HG03565 (cell line): ENCODE data around the gene FGF9.

Experiments used
- ATAC-seq: cut with Tn5 transposase; IDR thresholded peaks from one replicate; pipeline ENCODE4 v1.9.1; 2021; ENCODE audit warnings: mild to moderate bottlenecking, moderate library complexity; ENCODE audit not compliant: unreplicated experiment

FGF9 gene

DNA sequence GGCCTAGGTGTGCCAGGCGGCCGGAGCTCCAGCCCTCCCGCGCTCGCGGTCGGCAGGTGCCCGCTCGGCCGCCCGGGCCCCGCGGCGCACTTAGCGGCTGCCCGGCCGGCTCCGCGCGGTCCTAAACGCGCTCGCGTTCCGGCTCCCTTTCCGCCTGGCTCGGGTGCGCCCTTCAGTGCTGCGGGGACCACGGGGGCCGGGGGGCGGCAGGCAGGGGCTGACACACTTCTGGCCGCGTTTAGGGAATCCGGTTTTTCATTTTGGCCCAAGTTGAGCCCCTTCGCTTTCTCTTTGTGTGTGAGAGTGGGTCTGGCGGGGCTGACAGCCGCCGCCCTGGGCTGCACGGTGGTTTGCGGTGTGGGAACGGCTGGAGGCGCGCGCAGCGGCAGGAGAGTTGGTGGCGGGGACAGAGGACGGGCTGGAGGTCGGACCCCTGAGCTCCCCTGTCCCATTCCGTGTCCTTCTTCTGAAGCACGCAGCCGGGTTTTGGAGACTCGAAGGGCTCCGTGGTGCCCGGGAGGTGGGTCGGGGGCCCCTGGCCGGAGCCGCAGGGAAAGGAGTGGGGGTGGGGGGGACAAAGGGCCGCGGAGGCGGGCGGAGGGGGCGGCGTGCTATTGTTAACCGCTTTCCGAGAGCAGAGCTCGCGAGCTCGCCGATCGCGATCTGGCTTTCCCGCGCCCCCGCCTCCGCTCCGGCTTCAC lies 3.1 kb downstream of the FGF9 start:
- peak; percentile 18 for ATAC-seq

DNA sequence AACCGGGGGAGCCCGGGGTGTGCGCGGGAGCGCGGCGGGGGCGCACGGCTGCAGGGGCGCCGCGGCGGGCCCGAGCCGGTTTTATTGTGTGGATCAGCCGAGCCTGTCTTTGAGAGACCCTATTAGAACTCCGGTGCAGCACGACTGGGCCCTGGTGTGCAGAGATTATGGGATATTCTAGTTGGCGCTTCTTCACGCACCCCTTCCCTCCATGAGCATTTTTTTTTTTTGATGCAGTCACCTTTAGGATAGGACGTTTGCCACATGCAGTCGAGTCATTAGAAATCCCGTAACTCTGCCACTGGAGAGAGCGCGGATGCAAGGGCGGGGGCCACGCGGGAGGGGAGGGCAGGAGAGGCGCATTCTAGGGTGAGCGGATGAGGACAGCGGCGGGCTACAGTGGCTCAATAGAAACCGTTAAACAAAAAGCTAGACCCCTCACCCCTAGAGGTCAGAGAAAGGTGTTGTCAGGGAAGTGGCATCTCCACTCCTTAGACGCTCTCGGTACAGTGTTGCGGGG lies 3.7 kb downstream of the FGF9 start:
- no peak for ATAC-seq

DNA sequence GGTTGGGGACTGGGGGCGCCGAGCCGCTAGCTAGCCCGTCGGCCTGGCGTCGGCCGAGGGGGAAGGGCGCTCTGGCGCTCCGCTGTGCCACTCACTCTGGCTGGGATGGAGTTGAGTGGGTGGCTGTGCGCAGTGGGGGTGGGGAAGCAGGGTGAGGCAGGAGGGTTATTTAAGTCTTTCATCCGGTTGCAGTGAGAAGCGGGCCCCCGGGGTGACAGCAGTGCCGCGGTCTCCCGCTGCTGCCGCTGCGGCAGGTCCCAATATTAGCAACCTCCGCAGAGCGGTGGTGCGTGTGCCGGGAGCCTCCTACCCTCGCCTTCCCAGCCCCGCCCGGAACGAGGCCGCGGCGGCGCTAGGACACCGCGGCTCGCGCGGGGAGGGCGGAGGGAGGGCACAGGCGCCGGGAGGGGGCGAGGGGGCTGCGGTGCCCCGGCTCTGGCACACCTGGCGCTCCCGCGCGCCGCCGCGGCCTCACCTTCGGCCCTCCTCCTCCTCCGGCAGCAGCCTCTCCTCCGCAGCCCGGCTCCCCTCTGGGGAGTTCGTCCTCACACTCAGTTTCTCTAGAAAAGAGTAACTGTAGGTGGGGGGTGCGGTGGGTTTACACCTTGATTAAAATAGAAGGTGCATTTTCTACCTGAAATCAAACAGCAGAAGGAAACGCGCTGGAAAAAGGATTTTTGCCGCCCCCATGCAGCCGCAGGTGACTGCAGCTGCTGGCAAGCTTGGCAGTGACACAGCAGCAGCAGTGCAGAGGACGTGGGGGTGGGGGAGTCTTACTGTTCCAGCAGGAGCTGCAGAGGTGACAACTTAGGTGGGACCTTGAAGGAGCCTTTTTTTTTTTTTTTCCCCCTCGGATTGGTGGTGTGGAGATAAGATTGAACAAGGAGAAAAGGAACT lies 4.5 kb downstream of the FGF9 start:
- no peak for ATAC-seq

DNA sequence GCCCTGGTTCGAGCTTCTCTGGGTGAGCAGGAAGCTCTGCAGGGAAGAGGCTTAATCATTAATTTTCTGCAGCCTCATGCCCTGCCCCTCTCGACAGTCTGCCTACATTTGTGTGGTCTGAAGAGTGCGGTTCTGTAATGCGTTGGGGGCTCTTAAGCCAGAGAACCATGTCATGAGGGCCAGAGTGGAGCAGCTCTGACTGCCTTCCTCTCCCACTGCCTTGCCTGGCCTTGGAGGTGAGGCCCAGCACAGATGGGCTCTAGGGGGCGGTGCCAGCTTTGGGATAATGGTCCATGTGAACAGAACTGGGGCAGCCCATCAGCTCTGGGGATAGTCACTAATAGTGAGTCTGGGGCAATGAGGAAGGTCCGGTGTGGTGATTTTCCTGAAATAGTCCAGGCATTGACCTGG lies 5.7 kb downstream of the FGF9 start:
- ATAC-seq = no peak

DNA sequence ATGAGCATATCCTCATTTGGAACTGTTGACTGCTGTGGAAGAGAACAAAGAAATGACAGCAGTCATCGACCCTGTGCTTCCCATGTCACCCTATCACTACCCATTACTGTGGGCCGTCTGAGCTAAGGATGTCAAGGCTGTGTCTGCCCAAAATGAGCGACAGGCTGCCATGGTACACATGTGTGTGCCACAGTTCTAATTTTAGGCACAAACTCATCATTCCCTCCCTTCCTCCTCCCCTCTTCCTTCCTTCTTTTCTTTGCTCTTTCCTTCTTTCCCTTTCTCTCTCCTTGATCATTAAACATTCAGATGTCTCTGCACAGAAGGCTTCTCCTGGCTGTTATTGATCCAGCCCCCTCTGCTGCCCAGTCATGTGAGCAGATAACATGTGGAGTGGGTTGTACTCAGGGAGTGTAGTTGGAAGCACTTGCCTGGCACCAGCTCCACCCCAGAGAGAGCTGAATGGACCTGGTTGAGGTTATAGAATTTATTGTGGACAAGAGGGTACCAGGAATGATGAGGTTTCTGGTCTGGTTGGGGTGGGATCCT lies 6.3 kb downstream of the FGF9 start:
- no peak for ATAC-seq

DNA sequence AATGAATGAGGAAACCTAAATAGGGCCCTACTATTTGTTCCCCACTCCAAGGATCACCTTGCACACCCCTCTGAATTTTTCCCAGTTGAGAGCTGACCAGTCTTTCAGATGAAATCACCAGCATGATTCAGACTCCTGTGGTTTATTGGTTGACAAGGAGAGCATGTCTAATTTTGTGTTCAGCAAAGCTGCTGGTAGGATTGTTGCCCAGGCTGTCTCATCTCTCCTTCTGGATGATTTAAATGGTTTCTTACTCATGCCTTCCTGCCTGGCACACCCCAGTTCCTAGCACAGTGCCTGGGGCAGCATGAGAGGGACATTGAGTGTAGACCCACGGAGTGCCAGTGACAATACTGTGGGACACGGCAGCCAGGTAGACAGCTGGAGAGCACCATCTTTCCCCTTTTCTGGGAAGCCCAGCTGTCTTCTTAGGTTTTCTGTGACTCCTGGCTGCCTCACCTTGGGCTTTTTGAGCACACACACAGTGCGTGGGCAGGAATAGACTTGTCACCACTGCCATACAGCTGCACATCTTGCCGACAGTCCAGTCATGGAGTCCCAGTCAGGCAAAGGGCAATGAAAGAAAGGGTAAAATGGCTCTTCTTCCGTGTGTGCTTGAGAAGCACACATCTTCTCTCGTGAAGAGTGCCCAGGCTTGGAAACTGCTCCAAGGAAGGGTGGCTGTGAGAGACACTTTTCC lies 12.3 kb downstream of the FGF9 start:
- no peak for ATAC-seq

DNA sequence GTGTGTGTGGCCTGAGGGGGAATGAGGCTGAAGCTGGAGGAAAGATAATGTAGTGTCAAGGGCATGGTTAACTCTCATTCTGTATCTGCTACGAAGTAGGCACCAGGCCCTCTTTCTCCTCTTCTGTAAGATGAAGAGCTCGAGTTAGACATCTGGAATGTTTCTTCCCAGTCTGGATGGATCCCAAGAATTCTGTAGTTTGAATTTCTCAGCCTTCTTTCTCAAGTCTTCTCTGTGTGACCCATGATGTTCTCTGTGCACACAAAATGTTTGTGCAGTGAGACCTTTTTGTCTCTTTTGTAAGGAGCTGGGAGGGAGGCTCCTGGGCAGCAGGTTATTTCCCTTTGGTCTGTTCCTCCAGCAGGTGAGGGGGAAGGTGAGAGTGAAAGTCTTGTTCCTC lies 13.7 kb downstream of the FGF9 start:
- ATAC-seq = no peak

DNA sequence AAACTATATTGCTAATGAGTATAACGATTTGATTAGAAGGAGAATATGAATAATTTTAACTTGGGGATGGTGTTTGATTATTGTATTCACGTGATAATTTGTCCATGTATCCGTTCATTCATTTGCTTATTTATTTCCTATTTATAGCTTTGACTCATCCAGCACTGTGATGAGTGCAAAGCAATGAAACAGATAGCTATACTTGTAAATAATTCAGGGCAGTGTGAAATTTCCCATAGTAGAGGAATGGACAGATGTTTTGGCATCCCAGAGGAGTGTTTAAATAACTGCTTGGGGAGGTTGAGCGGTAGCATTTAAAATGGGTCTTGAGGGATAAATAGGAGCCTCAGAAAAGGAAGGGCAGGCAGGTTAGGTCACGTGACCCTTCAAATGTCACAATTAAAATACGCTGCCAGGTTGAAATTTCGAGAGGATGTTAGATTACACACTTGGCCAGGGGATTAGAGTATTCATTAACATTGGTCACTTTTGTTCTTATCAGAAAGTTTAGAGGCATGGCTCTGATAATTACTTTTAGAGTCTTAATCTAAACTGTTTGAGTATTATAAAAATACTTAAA lies 14.7 kb downstream of the FGF9 start:
- ATAC-seq = no peak

DNA sequence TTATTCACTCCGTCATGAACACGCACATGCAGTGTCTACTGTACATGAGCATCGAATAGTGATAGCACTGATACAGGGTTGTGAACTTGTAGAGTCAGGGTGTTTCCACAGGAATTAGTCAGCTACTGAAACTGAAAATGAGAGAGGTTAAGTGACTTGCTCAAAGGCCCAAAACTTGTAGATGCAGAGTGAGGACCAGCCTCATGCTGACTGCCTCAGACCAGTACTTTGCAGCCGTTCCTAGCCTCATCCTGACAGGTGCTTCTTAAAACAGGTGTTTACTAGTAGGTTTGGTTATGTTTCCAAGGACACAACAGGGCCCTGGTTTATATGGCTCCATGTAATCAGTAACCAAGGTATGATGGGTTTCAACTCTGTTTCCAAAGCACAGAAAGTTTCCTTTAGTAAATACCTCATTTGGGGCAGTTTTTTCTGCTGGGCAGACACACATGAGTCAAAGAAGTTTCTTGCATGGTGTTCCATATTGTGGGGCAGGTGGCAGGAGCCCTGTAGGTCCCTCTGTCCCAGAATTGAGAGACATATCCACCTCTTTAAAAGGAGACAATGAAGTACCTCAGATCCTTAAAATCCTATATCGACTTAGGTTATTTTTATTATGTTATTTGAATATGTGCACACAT lies 16.0 kb downstream of the FGF9 start:
- ATAC-seq = peak; percentile 98

DNA sequence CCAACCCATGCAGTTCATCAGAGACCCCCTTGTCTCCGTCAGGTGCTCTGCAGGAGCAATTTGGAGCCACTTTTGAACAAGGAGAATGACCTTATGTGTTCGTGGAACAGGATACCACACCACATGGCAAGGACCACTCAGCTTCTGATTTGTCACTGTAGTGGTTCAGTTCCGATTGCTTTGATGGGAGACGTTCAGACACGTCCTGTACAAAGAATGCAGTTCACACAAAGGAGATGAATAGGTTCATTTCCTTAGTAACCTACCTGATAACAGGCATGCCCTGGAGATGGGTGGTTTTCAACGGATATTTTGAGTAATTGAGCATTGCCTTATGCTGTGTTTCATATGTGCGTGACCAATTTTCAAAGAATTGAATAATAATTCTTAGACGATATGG lies 17.2 kb downstream of the FGF9 start:
- no peak for ATAC-seq

DNA sequence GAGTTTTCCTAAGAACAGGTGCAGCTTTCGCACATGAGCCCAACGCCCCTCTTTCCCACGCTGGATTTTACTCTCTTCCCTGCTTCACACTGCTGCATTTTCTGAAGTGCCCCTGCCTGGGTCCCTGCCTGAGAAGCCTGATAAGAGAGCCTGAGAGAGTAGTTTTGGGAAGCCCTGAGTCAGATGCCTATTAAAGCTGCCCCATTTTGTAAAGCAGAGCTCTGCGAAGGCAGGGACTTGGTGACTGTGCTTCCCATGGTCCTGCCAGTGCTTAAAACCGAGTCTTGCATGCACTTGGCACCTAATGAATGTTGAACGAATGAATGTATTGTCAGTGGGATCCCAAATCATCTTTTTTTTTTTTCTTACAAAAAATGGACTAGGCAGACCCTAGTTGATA lies 18.2 kb downstream of the FGF9 start:
- ATAC-seq = no peak

DNA sequence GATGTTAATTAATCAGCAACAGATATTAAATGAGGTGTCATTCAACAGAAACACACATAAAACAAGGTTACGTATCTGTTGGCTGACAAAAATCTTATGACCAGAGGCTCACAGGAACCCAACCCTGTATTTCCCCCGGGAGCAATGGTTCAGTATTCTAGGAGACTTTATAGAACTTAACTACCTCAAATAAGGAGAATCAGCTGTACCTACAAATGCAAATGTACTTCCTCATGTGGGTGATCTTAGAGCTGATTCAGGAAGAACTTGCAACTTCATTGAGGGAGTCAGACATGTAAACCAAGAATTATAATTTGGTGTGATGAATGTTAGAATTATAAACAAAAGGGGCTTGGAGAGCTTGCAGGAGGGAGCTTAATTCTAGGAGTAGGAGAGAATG lies 20.1 kb downstream of the FGF9 start:
- ATAC-seq = no peak

DNA sequence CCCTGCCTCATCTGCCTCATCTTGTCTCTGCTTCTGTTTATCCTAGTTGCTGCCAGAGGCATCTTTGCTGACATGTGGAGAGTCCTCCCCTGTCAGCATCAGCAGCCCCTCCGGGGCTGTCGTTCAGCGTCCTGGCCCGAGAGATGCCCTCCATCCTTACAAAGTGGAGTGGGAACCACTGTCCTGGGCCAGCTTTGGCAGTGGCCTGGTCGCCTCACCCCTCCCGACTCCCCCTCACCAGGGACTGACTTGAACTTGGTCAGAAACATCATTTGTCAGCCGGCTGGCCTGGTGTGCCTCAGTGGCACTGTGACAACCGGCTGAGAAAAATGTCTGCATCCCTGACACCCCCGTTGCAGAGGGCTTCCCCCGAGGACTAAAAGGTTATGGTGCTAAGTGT lies 20.6 kb downstream of the FGF9 start:
- ATAC-seq = no peak

DNA sequence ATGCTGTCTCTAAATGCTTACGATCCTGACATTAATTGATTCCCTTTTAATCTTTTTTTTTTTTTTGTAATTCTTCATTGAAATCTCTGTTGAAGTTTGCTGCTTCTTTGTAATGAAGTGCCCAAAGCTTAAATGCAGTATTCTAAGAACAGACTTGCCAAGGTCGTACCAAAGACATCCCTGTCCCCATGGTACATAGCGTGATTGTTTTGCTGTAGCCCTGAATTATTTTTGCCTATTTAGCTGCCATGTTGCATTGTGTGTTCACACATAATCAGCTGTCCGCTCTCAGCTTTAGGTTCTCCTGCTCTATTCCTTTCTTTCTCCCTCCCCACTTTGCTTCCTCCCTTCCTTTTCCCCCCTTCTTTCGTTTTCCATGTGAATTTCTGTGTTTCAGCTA lies 21.1 kb downstream of the FGF9 start:
- no peak for ATAC-seq

DNA sequence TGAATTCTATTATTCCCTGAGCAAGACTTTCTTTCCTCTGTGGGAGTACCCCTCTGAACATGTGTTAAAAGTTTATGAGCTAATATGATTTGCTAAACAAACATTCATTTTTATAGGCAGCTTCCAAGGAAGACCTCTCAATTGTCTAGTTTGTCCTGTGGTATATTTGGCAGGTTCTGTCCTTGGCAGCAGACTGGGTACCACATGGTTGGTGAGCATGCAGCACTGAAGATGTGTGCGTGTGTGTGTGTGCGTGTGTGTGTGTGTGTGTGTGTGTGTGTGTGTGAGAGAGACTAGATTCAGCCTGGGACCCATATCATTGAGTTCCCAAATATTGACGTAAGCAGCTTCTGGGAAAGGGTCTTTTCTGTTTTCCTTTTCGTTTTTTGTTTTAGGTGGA lies 24.0 kb downstream of the FGF9 start:
- no peak for ATAC-seq

DNA sequence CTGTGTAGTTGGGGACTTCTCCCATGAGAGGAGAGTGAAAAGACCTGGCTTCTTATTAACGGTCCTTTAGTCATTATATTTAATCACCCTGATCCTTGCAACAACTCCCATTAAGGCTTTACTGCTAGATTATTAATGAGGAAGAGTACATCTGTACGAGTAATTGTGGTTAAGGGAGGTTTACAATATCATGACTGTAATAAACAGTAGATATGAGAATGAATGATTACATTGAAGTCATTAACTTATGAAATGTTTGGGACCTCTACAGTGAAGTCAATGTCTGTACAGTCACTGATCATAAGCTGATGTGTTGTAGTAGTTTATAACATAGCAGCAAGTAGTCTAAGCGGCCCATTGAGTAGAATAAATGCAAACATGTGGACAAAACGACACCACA lies 24.7 kb downstream of the FGF9 start:
- ATAC-seq = no peak

DNA sequence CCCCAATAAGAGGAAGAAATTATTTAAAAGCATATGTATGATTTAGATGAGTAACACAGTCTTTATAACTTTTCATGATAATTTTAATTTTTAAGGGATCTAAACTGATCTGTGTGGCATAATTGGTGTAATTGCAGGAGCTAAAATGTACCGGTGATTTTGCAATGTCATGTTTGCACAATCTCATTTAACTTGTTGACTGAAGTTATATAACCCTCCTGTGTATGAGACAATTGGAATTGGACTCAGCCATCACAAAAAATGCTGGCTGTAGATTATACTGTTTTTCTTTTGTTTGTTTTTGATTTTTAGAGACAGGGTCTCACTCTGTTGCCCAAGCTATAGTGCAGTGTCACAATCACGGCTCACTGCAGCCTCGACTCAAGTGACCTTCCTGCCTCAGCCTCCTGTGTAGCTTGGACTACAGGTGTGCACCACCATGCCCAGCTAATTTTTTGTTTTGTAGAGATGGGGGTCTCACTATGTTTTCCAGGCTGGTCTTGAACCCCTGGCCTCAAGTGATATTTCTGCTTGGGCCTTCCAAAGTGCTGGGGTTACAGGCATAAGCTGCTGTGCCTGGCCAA lies 26.1 kb downstream of the FGF9 start:
- no peak for ATAC-seq

DNA sequence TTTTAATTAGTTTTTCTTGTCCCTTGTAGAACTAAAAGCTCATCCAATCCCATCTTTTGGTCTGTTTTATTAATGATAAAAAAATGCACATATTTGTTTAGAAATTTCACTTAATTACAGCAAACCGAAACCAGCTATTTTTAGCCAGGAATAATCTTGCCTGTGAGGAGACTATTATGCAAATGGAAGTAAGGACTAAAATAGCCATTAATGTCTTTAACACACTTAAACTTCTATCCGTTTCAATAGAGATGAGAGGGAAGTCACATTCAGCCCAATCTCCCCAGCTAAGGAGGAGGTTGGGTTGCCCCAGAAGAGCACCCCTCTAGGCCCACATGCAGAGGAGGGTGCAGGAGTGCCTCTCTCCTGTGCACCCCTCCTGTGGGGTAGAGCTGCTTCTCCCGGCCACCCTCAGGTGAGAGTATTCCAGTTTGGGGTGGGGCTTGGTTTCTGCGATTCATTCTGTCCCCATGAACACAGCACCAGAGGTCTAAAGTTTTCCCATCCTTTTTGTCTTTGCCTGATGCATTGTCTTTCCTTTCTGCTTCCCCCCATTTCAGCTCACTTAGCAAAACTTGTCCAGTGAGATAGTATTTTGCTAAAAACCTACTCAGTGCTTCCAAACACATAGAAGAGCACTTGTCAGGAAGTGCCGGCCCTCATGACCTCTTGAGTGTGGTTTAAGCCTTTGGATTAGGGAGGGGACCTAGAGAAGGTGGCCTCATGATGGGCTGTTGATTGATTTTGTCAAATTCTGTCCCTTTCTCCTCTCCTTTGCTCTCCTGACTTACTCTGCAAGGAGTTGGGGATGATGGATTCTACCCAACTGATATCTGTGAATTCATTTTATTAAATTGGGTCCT lies 28.2 kb downstream of the FGF9 start:
- ATAC-seq = no peak

DNA sequence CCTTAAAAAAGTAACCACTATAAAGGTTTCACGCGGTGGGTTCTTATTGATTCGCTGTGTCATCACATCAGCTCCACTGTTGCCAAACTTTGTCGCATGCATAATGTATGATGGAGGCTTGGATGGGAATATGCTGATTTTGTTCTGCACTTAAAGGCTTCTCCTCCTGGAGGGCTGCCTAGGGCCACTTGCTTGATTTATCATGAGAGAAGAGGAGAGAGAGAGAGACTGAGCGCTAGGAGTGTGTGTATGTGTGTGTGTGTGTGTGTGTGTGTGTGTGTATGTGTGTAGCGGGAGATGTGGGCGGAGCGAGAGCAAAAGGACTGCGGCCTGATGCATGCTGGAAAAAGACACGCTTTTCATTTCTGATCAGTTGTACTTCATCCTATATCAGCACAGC lies 30.6 kb downstream of the FGF9 start:
- no peak for ATAC-seq
